Motor neuron (in vitro differentiated cells): ENCODE results near the gene SCGN. TPM values are rescaled to one million over a fixed set of nuclear protein-coding genes. Genes with fewer than 3 reads are reported as not detected.

Source experiments
- ATAC-seq, 8 experiments: fragments of 200-7000 bp; cut with Tn5 transposase; replicated peaks in 6 of 8; 2 replicates each; pipeline ENCODE4 v1.8.0; 2021; ENCODE audit warnings: mild to moderate bottlenecking in 8 of 8, moderate library complexity in 8 of 8
- H3K27ac ChIP-seq, 2 donors: fragments of 250-450 bp; sonication (Bioruptor Pico); 2 replicates each; pipeline ENCODE4 v1.9.0; 2021; ENCODE audit warnings: antibody characterized with exemption in 2 of 2, mild to moderate bottlenecking in 2 of 2, moderate library complexity in 1 of 2
- H3K4me1 ChIP-seq, 2 donors: fragments of 250-450 bp; sonication (Bioruptor Pico); replicated peaks in 1 of 2; 2 replicates each; pipeline ENCODE4 v1.6.1; 2021; ENCODE audit warnings: antibody characterized with exemption in 2 of 2, mild to moderate bottlenecking in 2 of 2, moderate library complexity in 1 of 2
- H3K4me3 ChIP-seq, 5 donors: fragments of 250-450 bp; sonication (Bioruptor Pico); 2 replicates each; pipeline ENCODE4 v1.9.0; 2021; ENCODE audit warnings: antibody characterized with exemption in 5 of 5, mild to moderate bottlenecking in 5 of 5, moderate library complexity in 4 of 5
- WGBS, 10 experiments: fragments of 450-650 bp; shearing (Covaris generic); methylation state at CpG; one replicate each; pipeline ENCODE4 v1.0.0; 2022; 5-methylcytosine and 5-hydroxymethylcytosine counted together
- in situ Hi-C, 9 experiments: fragments of 400-800 bp; cut with MboI; loops; one replicate each; pipeline ENCODE4 v1.15.0; 2021; ENCODE audit warnings: low sequenced_read_pairs in 9 of 9, low pct_unique_long_range_greater_than_20kb in 2 of 9; ENCODE audit not compliant: unreplicated experiment in 9 of 9
- total RNA-seq, 8 experiments: library from RNA; unstranded; fragments of 300-600 nt; gene quantifications; 2 replicates each; pipeline versions ENCODE4 v1.2.3 to v1.2.4, GENCODE V29; 2022

SCGN gene, protein sequence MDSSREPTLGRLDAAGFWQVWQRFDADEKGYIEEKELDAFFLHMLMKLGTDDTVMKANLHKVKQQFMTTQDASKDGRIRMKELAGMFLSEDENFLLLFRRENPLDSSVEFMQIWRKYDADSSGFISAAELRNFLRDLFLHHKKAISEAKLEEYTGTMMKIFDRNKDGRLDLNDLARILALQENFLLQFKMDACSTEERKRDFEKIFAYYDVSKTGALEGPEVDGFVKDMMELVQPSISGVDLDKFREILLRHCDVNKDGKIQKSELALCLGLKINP
- 10 to 100 TPM in 1 of 8 experiments, 1 to 10 TPM in 4, under 1 TPM in 2, not detected in 1; 0.27 to 10.2 (median 2.3) TPM for total RNA-seq

GRCh38 chr6:25652007-25652515, at the start of gene SCGN:
TSS of gene SCGN (plus strand) at chr6:25652215. CDS start at chr6:25652404, 189 bp downstream.
- H3K4me1 ChIP-seq: no peaks in the 10 kb centered on the region
- in situ Hi-C loops: no loop called here
- WGBS, 10 experiments: 0 to 14% (median 0%) methylated on average over 1 to 12 of the region's 35 CpGs; no CpG with 5 or more reads in 5 of the 10 experiments
- no peak within 1 kb of the TSS for H3K27ac ChIP-seq
- ATAC-seq: peak; percentile 81 to 97 (median 91)
- H3K4me3 ChIP-seq: peak within 1 kb of the TSS in 4 of 5 donors; percentile 8 to 22 (median 15)

GRCh38 chr6:25602674-25602982, 49.4 kb upstream of the SCGN start:
- in situ Hi-C loops: loop anchor here in 3 of 9 experiments (25.0 kb wide), 3 partner anchors 310 to 340 kb away; partner anchors contain the start of gene SLC17A2 (in 1 of the 3)

GRCh38 chr6:25603251-25603650, 48.8 kb upstream of the SCGN start:
- Histone ChIP-seq H3K27ac (no peak overlapping the region), H3K4me1 (no peaks in the 10 kb centered on the region), H3K4me3 (no peak overlapping the region)
- in situ Hi-C loops: loop anchor here in 3 of 9 experiments (25.0 kb wide), 3 partner anchors 309 to 341 kb away; partner anchors contain the start of gene SLC17A2 (in 1 of the 3)
- WGBS, 10 experiments: 100% methylated on average over 1 of the region's 1 CpG; no CpG with 5 or more reads in 9 of the 10 experiments
- ATAC-seq: no peak

More at GRCh38 chr6:25602674-25602982, 49.4 kb upstream of the SCGN start:
- H3K4me3 ChIP-seq: no peak overlapping the region
- ATAC-seq: no peak
- 25 to 100% (median 92%) methylated on average over 1 of the region's 1 CpG; no CpG with 5 or more reads in 1 of the 10 experiments for whole genome bisulfite sequencing, 10 experiments
- no peaks in the 10 kb centered on the region for H3K4me1 ChIP-seq
- no peak overlapping the region for H3K27ac ChIP-seq

DNA sequence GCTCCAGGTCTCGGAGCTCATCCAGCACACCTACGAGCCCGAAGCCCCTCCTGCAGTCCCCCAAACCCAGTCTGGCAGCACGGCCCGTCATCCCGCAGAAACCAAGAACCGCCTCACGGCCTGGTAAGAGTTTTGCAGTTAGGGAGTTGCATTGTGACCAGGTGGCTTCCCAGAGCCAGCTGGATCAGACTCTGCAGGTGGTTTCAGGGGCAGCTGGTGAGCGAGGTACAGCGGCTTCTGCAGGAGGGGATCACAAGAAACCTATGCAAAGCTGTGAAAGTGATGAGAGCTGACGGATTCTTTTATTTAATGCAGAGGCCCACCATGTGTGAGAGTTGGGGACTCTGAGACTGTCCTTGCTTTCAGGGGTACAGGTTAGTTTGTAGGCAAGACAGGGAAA, 45.9 kb upstream of the SCGN start:
- WGBS, 10 experiments: 30 to 93% (median 85%) methylated on average over 1 to 9 of the region's 11 CpGs; no CpG with 5 or more reads in 5 of the 10 experiments
- no peak for ATAC-seq
- in situ Hi-C loops: loop anchor here in 3 of 9 experiments (25.0 kb wide), 3 partner anchors 306 to 344 kb away; partner anchors contain the start of gene SLC17A2 (in 1 of the 3)
- Histone ChIP-seq H3K4me1 (no peaks in the 10 kb centered on the region), H3K4me3 (no peak overlapping the region), H3K27ac (no peak overlapping the region)

GRCh38 chr6:25608558-25609174, 43.3 kb upstream of the SCGN start:
- no peak overlapping the region for H3K4me3 ChIP-seq
- H3K27ac ChIP-seq: no peak overlapping the region
- WGBS, 10 experiments: 60 to 100% (median 87%) methylated on average over 1 to 5 of the region's 5 CpGs; no CpG with 5 or more reads in 1 of the 10 experiments
- H3K4me1 ChIP-seq: no peaks in the 10 kb centered on the region
- in situ Hi-C loops: loop anchor here in 3 of 9 experiments (25.0 kb wide), 3 partner anchors 304 to 346 kb away; partner anchors contain the start of gene SLC17A2 (in 1 of the 3)
- no peak for ATAC-seq

DNA sequence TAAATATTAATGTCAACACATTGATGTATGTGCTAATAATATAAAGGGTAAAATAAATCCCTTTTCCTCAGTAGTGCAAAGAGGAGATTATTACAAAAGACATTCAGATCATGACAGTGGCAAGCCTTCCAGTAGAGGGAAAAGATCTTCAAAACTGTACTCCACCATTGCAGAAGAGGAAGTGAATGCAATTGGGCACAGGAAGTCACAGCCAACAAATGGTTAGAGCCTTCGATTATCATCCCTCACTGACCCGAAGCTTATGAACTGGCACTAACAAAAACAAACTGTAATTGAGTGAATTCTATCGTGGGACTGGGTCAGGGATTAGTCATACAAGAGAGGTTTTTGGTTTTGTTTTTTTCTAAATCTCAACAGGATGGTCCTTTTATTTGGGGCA, 39.3 kb upstream of the SCGN start:
- Histone ChIP-seq H3K27ac (no peak overlapping the region), H3K4me1 (no peaks in the 10 kb centered on the region), H3K4me3 (no peak overlapping the region)
- in situ Hi-C loops: loop anchor here in 3 of 9 experiments (25.0 kb wide), 3 partner anchors 300 to 350 kb away; partner anchors contain the start of gene SLC17A2 (in 1 of the 3)
- no peak for ATAC-seq
- 43 to 100% (median 78%) methylated on average over 1 to 3 of the region's 3 CpGs; no CpG with 5 or more reads in 1 of the 10 experiments for WGBS, 10 experiments

DNA sequence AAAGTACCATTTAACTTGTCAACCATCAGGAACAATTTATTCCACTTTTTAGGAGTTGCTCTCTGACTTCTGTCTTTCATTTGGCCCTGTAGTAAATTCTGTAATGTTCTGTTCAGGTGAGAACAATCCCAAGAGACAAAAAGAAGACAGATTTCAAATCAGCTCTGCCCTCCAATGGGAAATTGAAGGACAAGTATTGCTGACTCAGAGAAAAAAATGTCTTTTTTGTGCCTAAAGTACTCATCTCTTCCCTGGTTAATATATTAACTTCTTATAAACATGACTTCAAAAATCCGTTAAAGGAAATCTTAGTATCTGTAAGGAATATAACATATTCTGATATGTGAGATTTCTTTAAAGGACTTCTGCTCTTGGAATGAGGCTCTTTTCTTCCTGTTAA, 38.6 kb upstream of the SCGN start:
- WGBS, 10 experiments: 88 to 100% (median 91%) methylated on average over 1 of the region's 1 CpG; no CpG with 5 or more reads in 4 of the 10 experiments
- no peak for ATAC-seq
- Histone ChIP-seq H3K27ac (no peak overlapping the region), H3K4me3 (no peak overlapping the region), H3K4me1 (peaks cover 0 to 2% of the 10 kb centered on the region in 2 donors)
- in situ Hi-C loops: loop anchor here in 3 of 9 experiments (25.0 kb wide), 3 partner anchors 299 to 351 kb away; partner anchors contain the start of gene SLC17A2 (in 1 of the 3)

DNA sequence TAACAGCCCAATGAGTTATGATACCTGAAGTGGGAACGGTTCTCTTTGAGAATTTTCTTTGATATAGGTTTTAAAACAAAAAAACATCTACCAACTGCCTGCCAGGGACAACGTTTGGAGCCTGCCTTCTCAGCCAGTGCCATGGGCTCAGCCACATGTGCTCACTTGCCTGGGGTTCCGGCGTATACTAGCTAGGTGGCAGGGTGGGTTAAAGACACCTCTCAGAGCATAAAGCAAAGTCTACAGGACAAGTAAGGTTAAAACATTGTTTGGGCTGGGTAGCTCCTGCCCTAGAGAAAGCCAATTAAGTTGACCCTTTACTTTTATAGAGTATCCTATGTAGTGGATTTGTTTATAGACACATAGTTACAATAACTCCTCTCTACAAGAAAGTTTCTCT, 38.0 kb upstream of the SCGN start:
- H3K4me1 ChIP-seq: peaks cover 0 to 2% of the 10 kb centered on the region in 2 donors
- 0 to 100% (median 45%) methylated on average over 1 to 4 of the region's 4 CpGs; no CpG with 5 or more reads in 4 of the 10 experiments for WGBS, 10 experiments
- no peak for ATAC-seq
- H3K4me3 ChIP-seq: no peak overlapping the region
- H3K27ac ChIP-seq: no peak overlapping the region
- in situ Hi-C loops: loop anchor here in 3 of 9 experiments (25.0 kb wide), 3 partner anchors 298 to 352 kb away; partner anchors contain the start of gene SLC17A2 (in 1 of the 3)

DNA sequence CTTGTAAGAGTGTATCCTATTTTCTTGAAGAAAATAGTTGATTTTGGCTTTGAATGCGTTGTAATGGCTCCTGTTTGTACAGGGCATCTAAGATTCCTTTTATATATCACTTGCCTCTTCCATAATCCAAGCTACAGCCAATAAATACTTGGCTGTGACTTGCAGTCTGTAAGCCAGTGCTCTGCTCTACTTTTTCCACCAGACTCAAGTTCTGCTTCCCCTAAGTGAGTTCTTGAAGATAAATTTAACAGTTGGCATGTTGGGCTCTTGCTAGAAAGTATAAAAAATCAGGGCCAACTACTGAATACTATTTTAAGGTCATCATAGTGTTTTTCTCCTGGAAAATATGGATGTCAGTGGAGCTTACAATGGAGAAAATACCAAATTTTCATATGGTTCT, 36.5 kb upstream of the SCGN start:
- peaks cover 0 to 2% of the 10 kb centered on the region in 2 donors for H3K4me1 ChIP-seq
- no peak overlapping the region for H3K27ac ChIP-seq
- no peak overlapping the region for H3K4me3 ChIP-seq
- no peak for ATAC-seq
- 33 to 100% (median 86%) methylated on average over 1 of the region's 1 CpG; no CpG with 5 or more reads in 1 of the 10 experiments for WGBS, 10 experiments
- in situ Hi-C loops: loop anchor here in 3 of 9 experiments (25.0 kb wide), 3 partner anchors 297 to 353 kb away; partner anchors contain the start of gene SLC17A2 (in 1 of the 3)

DNA sequence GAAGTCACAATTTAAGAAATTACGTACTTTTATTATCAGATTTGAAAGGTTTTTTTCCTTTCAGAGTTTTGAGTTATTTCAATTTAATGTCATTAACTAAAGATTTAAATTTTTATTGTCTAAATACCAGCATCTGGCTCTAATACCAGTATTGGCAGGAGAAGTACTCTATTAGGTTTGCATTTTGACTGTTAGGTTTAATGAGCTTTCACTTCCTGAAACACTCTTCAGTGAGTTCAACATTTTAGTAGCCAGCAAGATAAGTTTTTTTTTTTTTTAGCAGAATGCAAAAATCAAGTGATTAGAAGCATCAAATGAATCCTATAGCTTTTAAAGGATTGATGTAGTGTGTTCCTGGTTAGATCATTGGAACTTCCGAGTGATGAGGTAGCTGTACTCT, 34.0 kb upstream of the SCGN start:
- 40 to 100% (median 96%) methylated on average over 1 to 2 of the region's 2 CpGs for WGBS, 10 experiments
- in situ Hi-C loops: loop anchor here in 3 of 9 experiments (25.0 kb wide), 3 partner anchors 294 to 356 kb away; partner anchors contain the start of gene SLC17A2 (in 1 of the 3)
- no peak overlapping the region for H3K4me3 ChIP-seq
- H3K4me1 ChIP-seq: peaks cover 0 to 2% of the 10 kb centered on the region in 2 donors
- no peak for ATAC-seq
- no peak overlapping the region for H3K27ac ChIP-seq

DNA sequence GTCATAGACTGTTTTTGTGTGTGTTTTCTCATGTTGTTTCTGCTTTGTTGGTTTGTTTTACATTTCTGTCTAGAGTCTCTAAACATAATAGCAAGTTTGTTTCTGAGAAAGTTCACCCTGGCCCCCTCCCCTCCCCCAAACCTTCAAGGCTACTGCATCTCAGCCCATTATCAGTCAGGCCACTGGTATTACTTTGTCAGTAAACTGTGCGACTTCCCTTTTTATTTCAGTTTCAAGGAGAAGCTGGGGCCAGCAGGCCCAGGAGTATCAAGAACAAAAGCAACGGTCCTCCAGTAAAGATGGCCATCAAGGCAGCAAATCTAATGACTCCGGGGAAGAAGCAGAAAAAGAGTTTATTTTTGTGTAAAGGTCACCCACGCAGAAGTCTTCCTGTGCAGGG, 32.8 kb upstream of the SCGN start:
- no peak for ATAC-seq
- H3K4me3 ChIP-seq: no peak overlapping the region
- in situ Hi-C loops: loop anchor here in 3 of 9 experiments (25.0 kb wide), 3 partner anchors 293 to 357 kb away; partner anchors contain the start of gene SLC17A2 (in 1 of the 3)
- H3K4me1 ChIP-seq: peaks cover 0 to 2% of the 10 kb centered on the region in 2 donors
- no peak overlapping the region for H3K27ac ChIP-seq
- 42 to 88% (median 80%) methylated on average over 2 to 4 of the region's 4 CpGs; no CpG with 5 or more reads in 1 of the 10 experiments for WGBS, 10 experiments

GRCh38 chr6:25620391-25620790, 31.6 kb upstream of the SCGN start:
- Histone ChIP-seq H3K27ac (no peak overlapping the region), H3K4me1 (peaks cover 0 to 2% of the 10 kb centered on the region in 2 donors), H3K4me3 (no peak overlapping the region)
- no peak for ATAC-seq
- WGBS, 10 experiments: 73 to 100% (median 96%) methylated on average over 2 of the region's 2 CpGs; no CpG with 5 or more reads in 2 of the 10 experiments
- in situ Hi-C loops: loop anchor here in 3 of 9 experiments (25.0 kb wide), 3 partner anchors 292 to 358 kb away; partner anchors contain the start of gene SLC17A2 (in 1 of the 3)
